Testis (tissue), 3 donors: ENCODE results near the gene HPGDS. TPM values are rescaled to one million over a fixed set of nuclear protein-coding genes. Genes with fewer than 3 reads are reported as not detected.

Experiments
- DNase-seq: peaks from one replicate; pipeline ENCODE4 v3.0.0-alpha.2; 2019
- H3K27ac ChIP-seq, 2 donors: fragments of 200-600 bp; sonication (generic); one replicate each; pipeline ENCODE4 v1.5.1; 2019
- H3K27me3 ChIP-seq: fragments of 200-600 bp; sonication (generic); one replicate; pipeline ENCODE4 v1.5.1; 2019
- H3K36me3 ChIP-seq: fragments of 200-600 bp; sonication (generic); one replicate; pipeline ENCODE4 v1.5.1; 2017; ENCODE audit warnings: low read depth; ENCODE audit errors: missing control alignments
- H3K4me1 ChIP-seq: fragments of 200-600 bp; sonication (generic); one replicate; pipeline ENCODE4 v1.5.1; 2019
- H3K4me3 ChIP-seq, 2 donors: fragments of 200-600 bp; sonication (generic); one replicate each; pipeline ENCODE4 v1.5.1; 2017 to 2019
- H3K9me3 ChIP-seq: fragments of 200-600 bp; sonication (generic); one replicate; pipeline ENCODE4 v1.5.1; 2017
- CTCF ChIP-seq, 3 experiments: fragments of 450-650 bp in 2 of 3; fragments of 200-600 bp in 1 of 3; sonication (generic) in 1 of 3; IDR thresholded peaks; one replicate each; pipeline ENCODE4 v1.5.1; 2016 to 2019; ENCODE audit warnings: antibody characterized with exemption in 3 of 3, mild to moderate bottlenecking in 2 of 3, moderate library complexity in 1 of 3
- POLR2A ChIP-seq: fragments of 450-650 bp; IDR thresholded peaks from one replicate; pipeline ENCODE4 v1.6.1; 2017; ENCODE audit warnings: antibody characterized with exemption, mild to moderate bottlenecking, moderate library complexity
- WGBS, 2 donors: methylation state at CpG; one replicate each; pipeline ENCODE4 v1.1.5; 2018; 5-methylcytosine and 5-hydroxymethylcytosine counted together
- intact Hi-C: fragments of 100-400 bp; cut with DNase I; formaldehyde crosslinking; loops from one replicate; pipeline ENCODE4 v1.15.1; 2023; ENCODE audit warnings: low total_unique reads
- polyA plus RNA-seq: library from polyadenylated mRNA; stranded (reverse); fragments of 350-450 nt; fragmentation: Illumina TruSeq; extraction: RNeasy Lipid Tissue Mini Kit (QIAGEN cat#74804); gene quantifications from one replicate; pipeline ENCODE4 v1.2.3, GENCODE V29; 2014; ENCODE audit warnings: low read depth, low replicate concordance; ENCODE audit not compliant: insufficient read depth
- total RNA-seq, 2 donors: library from RNA; depleted of rRNA; stranded (reverse); fragments of >200 nt; gene quantifications; one replicate each; pipeline ENCODE4 v1.2.3, GENCODE V29; 2016

HPGDS gene
- total and polyA plus RNA-seq, 3 donors from 2014 or later: 0.39 to 1.7 (median 0.68) TPM

GRCh38 chr4:94348666-94349065 is 6.0 kb upstream of the HPGDS start:
- Histone ChIP-seq H3K4me3 (no peak overlapping the region), H3K4me1 (no peaks in the 10 kb centered on the region), H3K27me3 (no peaks in the 10 kb centered on the region), H3K36me3 (no peaks in the 10 kb centered on the region), H3K9me3 (no peaks in the 10 kb centered on the region), H3K27ac (no peak overlapping the region)
- TF ChIP-seq POLR2A: no peak
- TF ChIP-seq CTCF (IDR thresholded peaks at IDR 0.05): no peak
- 93 to 95% methylated on average over 3 of the region's 3 CpGs for WGBS, 2 donors
- intact Hi-C loops: no loop called here
- DNase-seq: no peak

- Histone ChIP-seq H3K27ac (no peak overlapping the region), H3K4me3 (no peak overlapping the region), H3K9me3 (no peaks in the 10 kb centered on the region), H3K27me3 (no peaks in the 10 kb centered on the region), H3K4me1 (no peaks in the 10 kb centered on the region), H3K36me3 (no peaks in the 10 kb centered on the region)
- no peak for DNase-seq
- intact Hi-C loops: no loop called here
- TF ChIP-seq POLR2A (no peak), CTCF (IDR thresholded peaks at IDR 0.05) (no peak)
These were observed 3.9 kb upstream of the HPGDS start for GRCh38 chr4:94346541-94346940.

DNA sequence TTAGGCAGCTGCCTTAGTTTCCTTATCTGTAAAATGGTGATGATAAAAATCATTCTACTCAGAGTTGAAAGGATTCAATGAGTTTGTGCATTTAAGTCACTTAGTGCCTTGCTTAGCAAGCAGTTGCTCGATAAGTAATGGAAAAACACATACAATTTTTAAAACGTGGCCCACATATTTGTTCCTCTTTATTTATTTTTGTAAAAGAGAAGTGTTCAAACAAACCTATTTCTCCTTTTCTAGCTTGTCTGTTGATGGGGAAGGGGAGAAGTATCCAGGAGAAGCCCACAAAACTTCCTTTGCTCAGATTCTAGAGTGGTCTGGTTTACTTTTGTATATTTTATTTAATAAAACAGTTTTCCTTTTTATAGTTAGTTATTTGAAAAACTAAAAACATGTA is 3.3 kb upstream of the HPGDS start:
- DNase-seq: no peak
- no peaks in the 10 kb centered on the region for H3K9me3 ChIP-seq
- no peaks in the 10 kb centered on the region for H3K4me1 ChIP-seq
- H3K27ac ChIP-seq: no peak overlapping the region
- H3K36me3 ChIP-seq: no peaks in the 10 kb centered on the region
- H3K27me3 ChIP-seq: no peaks in the 10 kb centered on the region
- H3K4me3 ChIP-seq: no peak overlapping the region
- 68 to 79% methylated on average over 2 of the region's 2 CpGs for WGBS, 2 donors
- intact Hi-C loops: no loop called here
- TF ChIP-seq POLR2A (no peak), CTCF (IDR thresholded peaks at IDR 0.05) (no peak)

DNA sequence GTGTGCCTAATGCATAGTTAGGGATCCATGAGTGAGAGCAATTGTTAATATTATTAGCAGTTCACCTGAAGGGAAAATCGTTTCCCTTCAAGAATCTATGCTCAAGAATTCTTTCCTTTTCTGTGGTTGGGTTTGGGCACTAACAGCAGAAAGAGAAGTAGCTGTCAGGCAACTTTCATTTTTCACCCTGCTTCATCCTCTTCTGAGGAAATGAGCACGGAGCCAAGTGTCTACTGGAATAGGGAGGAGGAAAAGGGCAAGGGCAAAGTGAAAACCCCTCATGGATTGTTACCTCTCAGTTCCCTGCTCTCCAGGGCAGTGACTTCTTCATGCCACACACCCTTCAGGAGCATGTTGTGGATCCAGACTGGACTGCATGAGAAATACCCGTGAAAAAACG is 2.6 kb upstream of the HPGDS start:
- Histone ChIP-seq H3K9me3 (no peaks in the 10 kb centered on the region), H3K27me3 (no peaks in the 10 kb centered on the region), H3K4me3 (no peak overlapping the region), H3K4me1 (no peaks in the 10 kb centered on the region), H3K36me3 (no peaks in the 10 kb centered on the region), H3K27ac (no peak overlapping the region)
- intact Hi-C loops: no loop called here
- 66 to 77% methylated on average over 4 of the region's 4 CpGs for WGBS, 2 donors
- DNase-seq: no peak
- TF ChIP-seq POLR2A: no peak
- no peak for TF ChIP-seq CTCF (IDR thresholded peaks at IDR 0.05)

DNA sequence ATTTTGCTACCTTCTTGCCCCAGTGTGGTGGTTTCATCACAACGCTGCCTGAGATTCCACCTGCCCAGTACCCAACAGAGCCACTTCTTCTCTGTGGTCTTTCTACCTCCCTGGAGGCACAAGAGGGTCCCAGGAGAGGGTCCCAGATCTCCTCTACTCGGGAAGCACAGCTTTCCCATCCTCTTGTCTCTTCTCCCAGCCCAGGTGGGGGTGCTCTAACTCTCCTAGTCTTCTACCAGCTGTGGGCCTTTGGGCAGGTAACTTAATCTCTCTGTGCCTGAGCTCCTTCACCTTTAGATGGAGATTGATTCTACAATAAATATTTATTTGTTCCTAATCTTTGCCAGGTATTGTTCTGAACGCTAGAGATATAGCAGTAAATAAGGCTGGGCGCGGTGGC is 1.8 kb upstream of the HPGDS start:
- no peak for DNase-seq
- 79 to 84% methylated on average over 5 of the region's 5 CpGs for whole genome bisulfite sequencing, 2 donors
- intact Hi-C loops: no loop called here
- no peaks in the 10 kb centered on the region for H3K9me3 ChIP-seq
- H3K4me1 ChIP-seq: no peaks in the 10 kb centered on the region
- no peaks in the 10 kb centered on the region for H3K36me3 ChIP-seq
- H3K27me3 ChIP-seq: no peaks in the 10 kb centered on the region
- no peak overlapping the region for H3K4me3 ChIP-seq
- H3K27ac ChIP-seq: no peak overlapping the region
- no peak for TF ChIP-seq POLR2A
- TF ChIP-seq CTCF (IDR thresholded peaks at IDR 0.05): no peak
